HG03354 (cell line): Measurements from ENCODE around the gene OTULIN.
A peak's percentile ranks its signal among the peaks of the same experiment; 100 is the strongest.

Experiments used
- ATAC-seq: cut with Tn5 transposase; IDR thresholded peaks from one replicate; pipeline ENCODE4 v1.9.1; 2021; ENCODE audit warnings: mild to moderate bottlenecking; ENCODE audit not compliant: unreplicated experiment, poor library complexity, severe bottlenecking

The OTULIN gene

DNA sequence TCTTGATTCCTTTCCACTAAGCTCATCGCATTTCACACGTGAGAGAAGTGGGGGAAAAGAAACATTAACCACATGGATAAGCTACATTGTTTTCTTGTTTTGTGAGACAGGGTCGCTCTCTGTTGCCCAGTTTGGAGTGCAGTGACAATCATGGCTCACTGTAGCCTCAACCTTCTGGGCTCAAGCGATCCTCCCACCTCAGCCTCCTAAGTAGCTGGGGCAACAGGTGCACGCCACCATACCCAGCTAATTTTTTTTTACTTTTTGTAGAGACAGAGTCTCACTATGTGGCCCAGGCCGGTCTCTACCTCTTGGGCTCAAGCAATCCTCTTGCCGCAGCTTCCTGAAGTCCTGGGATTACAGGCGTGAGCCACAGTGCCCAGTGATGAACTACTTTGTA, 2.8 kb downstream of the OTULIN start:
- no peak for ATAC-seq

DNA sequence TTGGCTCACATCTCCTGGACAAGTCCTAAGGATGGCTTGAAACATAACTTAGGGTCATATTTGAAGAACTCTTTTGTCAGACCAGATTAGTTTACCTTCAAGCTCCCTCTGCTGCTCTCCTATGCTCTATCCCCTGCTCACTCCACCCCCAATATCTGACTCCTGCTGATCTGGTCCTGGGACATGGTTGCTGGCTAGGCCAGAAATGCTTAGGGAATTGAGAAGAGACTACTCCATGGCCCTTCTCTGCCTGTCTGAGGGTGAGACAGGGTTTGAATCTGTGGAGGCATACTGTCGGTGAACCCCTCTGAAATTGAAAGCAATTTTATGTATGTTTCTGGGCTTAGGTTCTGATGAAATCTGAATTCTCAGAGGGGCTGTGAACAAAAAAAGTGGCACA, 3.3 kb downstream of the OTULIN start:
- no peak for ATAC-seq

GRCh38 chr5:14668181-14668591, 3.7 kb downstream of the OTULIN start:
- ATAC-seq = no peak

GRCh38 chr5:14669415-14669814, 4.9 kb downstream of the OTULIN start:
- ATAC-seq = no peak

DNA sequence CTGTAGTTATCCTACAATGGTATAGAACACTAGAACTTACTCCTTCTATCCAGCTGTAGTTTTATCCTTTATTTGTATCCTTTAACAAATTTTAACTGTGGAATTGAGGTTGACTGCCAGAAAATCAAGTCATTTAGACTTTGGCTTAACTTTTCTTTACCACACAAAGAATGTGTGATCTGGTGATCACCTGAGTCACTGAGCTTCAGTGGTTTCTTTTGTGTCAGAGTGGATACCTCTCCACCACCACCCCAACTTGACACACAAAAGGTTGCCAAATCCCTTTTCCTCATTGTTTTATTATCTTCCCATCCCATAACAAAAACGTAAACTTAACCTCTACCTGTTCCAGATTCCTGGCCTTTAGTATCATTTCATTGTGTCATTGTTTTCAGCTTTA, 5.5 kb downstream of the OTULIN start:
- no peak for ATAC-seq

DNA sequence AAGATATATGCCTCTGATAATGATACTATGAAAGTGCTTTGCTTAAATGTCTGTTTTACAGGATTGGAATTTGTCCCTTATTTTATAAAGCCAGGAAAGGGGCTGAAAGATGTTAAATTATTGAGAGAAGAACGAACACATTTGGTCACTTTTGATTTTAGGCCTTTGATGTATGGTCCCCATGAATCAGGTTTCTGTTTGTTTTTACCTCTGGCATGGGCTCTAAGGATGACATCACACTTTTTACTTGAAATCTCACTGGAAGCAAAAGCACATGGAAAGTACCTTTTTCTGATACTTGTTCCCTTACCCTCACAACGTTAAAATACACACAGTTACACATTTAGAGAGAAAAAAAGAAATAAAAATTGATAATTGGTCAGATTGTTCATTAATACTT, 6.9 kb downstream of the OTULIN start:
- no peak for ATAC-seq

- ATAC-seq = no peak
These were observed 7.6 kb downstream of the OTULIN start for GRCh38 chr5:14672082-14672481.

DNA sequence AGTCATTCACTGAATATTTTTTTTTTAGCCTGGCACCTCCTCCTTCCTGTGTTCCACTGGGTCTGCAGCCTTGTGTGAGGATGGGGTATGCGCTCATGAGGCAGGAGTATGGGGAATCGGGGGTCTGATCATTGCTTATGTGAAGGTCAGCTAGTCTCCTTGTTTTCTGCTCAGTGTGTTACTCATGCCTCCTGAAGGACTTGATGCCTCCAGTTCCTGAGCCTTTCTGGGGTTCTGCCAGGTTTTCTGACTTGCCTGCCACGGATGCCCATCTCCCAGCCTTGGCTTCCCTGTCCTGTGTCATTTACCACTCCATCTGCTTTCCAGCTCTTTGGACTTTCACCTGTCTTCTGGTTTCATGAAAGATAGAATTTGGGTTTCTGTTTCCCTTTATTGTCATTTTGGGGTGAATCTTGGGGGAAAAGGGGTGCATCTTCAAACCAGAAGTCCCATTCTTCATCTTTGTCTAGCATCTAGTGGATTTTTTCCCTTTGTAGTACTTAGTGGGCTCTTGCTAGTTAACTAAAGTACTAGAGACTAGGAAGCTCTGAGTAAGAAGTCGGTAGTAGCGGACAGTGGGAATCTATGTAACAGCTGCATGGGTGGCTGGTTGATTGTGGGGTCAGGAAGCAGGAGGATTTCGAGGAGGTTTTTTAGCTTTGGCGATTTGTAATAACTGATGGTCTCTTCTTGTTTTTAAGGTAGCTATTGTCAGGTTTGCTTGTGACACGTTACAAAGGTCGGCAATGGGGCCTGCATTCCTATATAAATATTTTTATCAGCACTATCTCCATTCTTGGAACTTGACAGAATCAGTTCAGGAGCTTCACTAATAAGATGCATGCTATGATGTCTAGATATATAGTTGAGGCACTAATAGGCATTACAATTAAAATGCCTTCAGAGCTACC, 8.2 kb downstream of the OTULIN start:
- ATAC-seq = no peak

DNA sequence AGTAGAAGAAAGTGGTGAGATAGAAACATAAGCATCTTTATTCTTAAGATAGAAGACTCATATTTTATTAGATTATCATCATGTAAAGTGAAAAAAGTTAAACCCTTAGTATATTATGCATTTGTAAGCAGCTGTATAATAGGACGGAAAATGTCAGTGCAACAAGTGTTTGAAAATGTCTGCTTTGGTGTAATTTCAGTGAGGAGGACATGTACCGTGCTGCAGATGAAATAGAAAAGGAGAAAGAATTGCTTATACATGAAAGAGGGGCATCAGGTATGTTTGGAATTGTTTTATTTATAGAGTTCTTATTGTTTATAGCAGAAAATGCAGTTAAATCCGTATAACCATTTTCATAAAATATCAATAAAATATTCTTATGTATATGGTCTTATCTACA, 8.9 kb downstream of the OTULIN start:
- ATAC-seq = no peak

DNA sequence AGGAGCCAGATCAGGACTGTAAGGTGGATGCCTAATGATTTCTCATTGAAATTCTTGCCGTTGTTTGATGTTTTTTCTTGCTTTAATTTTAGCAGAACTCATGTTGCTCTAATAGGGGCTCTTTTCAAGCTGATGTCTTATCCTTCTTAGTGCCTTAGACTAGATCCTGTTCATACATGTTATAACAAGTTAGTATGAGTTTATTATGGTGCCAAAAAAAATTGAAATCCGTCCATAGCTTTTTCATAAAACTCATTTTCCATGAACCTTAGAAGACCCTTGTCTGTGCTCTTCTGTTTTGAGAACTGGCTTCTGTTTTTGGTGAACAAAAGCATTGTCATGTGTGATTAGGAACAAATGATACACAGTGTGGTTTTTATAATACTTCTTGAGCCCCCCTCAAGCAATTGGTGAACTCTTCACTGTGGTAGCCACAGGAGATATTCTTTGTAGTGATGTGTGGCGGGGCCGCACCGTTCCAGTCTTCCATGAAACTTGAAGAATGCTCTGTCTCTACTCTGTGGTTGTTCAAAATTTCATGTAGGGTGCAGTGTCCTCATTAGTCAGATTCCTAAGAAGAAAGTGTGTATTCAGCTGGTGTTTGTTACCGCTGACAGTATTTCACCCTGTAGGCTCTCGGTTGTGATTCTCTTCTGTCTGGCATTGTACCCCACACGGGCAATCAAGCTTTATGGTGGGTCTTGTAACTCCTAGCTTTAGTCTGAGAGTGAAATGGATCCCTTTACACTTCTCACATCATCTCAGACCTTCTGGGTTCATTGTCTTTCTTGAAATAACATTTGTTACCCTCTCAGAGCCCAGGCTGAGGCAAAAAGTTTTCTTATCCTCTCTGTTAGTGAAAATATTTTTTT, 10.7 kb downstream of the OTULIN start:
- no peak for ATAC-seq

DNA sequence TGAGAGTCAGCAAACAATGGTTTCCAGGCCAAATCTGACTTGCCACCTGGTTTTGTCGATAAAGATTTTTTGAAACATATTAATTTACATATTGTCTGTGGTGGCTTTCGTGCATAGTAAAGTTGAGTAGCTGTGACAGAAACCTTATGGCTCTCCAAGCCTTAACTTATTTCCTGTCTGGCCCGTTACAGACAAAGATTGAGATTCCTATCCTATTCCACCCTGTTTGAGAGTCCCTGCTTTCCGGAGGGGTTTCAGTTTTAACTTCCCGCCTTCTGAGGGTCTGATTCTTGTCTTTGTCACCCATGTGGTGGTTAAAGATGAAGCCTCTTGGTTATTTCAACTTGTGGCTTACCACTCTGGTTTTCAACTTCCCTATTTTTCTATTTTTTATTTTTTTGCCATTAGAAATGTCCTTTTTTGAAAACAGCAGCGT, 11.4 kb downstream of the OTULIN start:
- ATAC-seq = peak; percentile 59

DNA sequence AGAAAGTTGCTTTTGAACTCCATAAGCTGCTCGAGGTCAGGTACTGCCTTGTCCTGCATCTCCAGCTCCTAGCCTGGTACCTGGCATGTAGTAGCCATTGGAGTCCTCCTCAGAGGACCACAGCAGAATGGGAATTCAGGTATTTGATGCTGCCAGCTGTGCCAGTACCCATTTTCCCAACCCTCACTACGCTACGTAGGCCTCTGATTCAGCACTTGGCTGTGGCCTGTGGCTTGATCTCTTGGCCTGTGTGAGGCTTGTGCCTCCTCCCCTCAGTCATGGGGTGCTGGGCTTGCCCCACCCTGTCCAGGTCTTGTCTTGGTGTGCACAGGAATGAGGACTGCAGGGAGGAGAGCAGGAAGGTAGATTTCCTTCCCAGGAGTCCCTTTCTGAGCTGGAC, 11.8 kb downstream of the OTULIN start:
- peak; percentile 47 for ATAC-seq

- no peak for ATAC-seq
These were observed 14.3 kb downstream of the OTULIN start for GRCh38 chr5:14678773-14679334.

GRCh38 chr5:14679595-14679994, 15.1 kb downstream of the OTULIN start:
- ATAC-seq = no peak

DNA sequence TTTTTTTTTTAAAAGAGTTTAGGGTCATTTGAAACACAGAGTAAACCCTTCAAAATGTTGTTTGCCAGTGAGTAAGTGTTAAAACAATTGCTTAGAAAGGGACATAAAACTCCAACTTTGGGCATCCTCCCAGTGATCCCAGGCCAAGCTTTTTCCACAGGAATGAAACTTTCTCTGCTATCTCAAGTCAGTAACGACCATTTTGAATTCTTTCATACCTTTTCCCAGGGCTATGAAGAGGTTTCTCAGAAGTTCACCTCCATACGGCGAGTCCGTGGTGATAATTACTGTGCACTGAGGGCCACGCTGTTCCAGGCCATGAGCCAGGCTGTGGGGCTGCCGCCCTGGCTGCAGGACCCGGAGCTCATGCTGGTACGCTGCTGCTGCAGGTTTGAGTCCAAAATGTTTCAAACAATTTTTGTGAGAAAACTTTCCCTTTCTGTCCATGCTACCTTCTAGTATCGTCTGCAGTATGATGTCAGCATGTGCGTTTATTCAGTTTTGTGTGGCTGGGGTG, 16.8 kb downstream of the OTULIN start:
- ATAC-seq = no peak

DNA sequence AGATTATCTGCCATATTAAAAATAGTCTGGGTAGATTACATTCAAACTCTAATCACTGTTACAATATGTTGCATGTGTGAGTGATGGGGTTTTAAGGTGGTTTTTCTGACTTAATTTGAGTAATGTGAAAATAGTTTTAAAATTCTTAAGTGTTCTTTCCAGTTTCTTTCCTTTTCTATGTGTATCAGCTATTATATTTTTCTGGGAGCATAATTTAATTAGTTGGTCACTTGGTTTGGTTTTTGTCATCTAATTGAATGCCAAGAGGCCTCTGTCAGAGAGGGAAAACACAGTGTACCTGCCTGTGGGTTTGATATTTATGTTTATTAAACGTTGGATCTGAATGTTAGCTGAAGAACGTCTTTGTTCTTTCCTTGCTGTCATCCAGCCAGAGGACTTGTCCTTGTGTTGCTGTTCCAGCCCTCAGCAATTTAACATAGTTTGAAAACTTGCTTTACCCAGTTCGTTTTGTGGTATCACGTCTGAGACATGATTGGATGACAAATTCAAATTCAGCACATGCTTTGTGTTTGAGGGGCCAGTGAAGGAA, 19.5 kb downstream of the OTULIN start:
- no peak for ATAC-seq

- no peak for ATAC-seq
These were observed 20.2 kb downstream of the OTULIN start for GRCh38 chr5:14684757-14685156.

DNA sequence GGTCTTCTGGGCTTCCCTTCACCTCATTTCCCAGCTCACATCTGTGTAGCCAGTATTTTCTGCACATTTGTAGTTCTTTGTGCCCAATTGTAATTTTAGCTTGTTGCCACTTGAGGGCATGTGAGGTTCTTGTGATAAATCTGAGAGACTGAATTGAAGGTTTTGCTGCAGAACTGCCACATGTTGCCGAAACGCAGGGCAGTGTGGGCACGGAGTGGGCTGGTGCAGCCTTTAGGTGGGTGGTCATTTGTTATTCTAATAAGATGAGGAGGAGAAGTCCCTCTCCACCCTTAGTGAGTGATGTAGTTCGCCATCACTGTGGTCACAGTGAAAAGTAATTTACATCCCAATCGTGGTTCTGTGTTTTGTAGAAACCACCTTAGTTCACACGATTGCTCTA, 21.2 kb downstream of the OTULIN start:
- peak; percentile 90 for ATAC-seq

- ATAC-seq = no peak
These were observed 22.0 kb downstream of the OTULIN start for GRCh38 chr5:14686517-14686916.
